ENCODE measurements around the gene GRM4.

GRM4 gene

DNA sequence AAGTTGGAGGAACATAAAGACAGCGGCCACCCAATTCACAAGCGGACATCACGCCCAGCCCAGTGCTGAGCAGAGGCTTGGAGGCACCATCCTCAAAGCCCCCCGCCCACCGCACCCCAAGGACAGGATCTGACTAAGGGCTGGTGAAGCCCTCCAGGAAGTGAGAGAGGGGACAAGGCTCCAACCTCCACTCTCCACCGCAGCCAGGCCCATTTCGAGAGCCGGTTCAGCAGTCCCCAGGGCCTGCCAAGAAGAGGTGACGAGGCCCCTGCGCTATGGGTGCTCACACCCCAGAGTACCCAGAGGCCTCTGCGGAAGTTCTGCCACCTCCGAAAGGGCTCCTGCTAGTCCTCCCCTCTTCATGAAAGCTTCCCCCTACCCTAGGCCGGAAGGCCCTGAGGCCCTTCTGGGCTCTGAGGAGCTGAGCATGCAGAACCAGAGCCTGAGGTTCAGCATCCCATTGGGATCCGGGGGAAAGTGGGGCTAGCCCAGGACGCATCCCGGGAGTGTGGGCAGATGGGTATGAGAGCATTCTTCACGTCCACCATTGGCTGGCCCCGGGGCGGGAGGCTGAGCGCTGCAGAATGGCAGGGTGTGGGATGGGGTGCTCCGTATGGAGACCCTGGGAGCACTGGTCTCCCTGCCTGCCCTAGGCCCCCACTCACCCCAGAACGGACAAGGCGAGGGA, 2.5 kb downstream of the GRM4 start:
- DNase-seq, result no peak

DNA sequence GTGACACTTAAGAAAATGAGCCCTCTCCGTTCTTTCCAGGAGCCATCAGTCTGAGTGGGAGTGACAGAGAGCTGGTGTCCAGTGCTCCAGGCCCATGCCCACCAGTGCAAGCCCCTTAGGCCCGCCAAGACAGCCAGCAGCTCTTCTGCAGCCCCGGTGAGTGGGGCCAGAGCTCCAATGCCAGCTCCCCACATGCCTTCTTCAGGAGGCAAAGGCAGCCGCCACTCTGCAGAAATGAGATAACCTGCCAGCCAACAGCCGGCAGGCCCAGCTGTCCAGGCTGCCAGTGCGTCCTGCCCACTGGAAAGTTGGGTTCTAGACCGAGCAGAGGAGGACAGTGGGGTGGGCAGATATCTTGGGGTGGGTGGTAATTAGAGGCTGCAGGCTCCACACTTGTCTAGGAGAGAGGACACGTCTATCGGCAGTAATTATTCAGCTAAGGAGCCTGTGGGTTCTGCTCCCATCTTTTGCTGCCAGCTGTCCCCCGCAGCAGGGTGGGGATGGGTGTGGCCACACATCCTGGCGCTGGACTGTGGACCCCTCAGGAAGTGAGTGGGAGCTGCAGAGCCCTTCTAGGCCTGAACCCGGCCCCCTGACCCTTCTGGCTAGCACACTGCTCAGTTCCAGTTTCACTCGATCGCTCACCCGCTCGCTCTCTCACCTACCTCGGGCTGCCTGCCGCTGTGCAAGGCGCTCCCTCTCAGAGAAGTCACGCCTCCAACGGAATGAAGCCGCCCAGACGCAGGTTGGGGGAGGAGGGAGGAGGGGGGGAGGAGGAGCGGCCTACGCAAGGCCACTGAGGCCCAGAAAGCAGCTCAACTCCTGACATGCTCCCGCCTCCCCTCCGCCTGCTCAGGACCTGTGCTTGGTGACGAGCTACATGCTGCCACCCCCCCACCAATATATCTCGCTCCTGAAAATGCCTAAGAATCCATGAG, 3.6 kb downstream of the GRM4 start:
- DNase-seq, result peak in 6 of 58 donors; percentile 9 to 62 (median 18)

DNA sequence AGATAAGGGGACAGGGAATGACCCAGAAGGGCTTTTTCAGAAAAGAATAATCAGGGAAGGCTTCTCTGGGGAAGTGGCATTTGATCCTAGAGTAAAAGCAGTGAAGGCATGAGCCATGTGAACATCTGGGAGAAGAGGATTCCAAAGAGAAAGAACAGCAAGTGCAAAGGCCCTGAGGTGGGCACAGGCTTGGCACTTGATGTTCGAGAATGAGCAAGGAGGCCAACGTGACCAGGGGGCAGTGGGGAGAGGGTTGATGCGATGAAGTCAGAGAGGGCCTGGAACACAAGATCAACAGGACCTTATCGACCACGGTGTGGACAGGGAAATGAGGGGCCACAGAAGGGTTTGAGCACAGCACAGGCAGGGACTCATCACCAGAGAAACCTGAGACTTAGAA, 5.8 kb downstream of the GRM4 start:
- no peak for DNase-seq

DNA sequence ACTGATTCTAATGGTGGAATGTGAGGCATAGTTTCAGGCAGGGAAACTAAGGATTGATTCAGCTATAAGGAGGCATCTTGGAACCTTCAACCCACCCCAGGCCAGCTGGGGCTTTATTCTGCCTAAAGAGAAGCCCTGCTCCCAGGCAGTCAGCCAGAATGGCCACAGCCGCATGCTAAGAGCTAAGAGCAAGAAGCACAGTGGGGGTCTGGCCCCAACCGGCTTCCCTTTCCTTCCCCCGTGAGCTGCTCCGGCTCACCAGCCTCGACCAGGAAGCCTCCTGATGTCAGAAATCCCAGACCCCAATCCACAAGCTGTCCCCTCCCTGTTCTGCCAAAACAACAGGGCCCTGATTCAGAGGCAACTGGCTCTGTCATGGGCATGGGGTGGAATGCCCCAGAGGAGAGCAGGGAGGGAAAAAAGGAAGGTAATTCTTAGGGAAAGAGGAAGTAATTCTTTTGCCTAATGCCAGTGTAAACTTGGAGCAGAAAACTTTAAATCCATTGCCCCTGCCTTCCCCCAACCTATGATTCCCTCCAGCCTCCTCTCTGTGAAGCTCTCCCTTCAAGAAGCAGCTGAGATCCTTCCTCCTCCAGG, 6.9 kb downstream of the GRM4 start:
- no peak for DNase-seq

DNA sequence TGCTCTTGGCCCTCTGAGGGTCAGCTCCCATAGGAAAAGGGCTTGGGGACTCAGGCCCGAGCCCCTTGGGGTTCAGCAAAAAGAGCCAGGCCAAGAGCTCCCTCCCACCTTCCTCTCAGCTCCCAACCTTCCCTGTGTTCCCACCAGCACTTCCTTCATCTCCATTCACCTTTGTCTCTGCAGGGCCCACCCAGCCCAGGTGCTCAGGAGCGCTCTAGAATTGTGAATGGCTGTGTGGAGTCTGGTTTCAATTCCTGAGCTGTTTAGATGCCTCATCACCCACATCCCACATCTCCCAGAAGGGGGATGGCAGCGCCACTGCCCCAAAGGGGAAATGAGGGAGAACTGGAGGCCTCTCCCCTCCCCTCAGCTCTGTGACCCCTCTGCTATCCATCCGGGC, 7.7 kb downstream of the GRM4 start:
- no peak for DNase-seq

DNA sequence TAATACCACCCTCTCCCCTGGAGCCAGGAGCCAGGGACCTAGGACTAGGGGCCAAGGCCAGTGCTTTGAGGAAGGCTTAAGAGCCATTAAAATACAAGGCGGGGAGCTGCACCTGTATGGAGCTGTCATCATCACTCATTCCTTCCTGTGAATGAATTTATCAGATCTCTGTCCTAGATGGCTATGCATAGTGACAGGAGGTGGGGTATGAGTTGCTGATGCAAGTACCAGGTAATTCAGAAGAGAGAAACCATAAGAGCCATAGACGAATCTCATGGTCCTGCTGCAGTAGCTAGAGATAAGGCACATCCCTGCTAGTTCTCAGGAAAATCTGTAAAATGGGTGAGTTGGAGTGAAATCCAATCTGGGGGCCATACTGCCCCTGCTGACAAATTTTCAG, 10.3 kb downstream of the GRM4 start:
- DNase-seq, result no peak

DNA sequence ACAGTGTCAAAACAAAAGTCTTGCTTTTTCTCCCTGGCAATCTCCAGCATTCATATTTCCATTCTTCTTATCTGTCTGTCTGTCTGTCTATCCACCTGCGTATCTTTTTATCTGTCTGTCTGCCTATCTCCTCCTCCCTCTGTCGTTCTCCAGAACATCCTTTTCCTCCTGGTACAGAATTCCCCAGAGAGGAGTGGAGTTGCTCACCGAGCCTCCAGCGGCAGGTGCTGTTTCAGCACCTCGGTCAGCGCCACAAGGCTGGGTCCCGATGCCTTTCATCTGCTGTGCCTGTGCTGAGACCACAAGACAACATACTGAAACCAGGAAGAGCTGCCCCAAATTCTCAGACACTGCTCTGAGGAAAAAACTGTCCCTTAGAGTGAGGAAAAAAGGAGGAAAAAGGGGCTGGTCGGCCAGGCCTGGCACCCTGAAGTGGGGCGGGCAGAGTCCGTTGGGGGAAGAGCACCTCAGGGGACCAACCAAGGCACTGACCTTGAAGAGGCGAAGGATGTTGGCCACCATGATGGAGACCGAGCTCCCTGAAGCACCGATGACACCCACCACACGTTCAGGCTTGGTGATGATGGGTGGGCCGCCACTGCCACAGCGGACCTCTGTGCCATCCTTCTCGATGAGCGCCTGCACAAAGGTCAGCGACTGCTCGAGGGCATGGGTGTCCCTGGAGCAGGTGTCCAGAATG, 13.3 kb downstream of the GRM4 start:
- peak in 3 of 58 donors; percentile 3 to 19 (median 7) for DNase-seq

DNA sequence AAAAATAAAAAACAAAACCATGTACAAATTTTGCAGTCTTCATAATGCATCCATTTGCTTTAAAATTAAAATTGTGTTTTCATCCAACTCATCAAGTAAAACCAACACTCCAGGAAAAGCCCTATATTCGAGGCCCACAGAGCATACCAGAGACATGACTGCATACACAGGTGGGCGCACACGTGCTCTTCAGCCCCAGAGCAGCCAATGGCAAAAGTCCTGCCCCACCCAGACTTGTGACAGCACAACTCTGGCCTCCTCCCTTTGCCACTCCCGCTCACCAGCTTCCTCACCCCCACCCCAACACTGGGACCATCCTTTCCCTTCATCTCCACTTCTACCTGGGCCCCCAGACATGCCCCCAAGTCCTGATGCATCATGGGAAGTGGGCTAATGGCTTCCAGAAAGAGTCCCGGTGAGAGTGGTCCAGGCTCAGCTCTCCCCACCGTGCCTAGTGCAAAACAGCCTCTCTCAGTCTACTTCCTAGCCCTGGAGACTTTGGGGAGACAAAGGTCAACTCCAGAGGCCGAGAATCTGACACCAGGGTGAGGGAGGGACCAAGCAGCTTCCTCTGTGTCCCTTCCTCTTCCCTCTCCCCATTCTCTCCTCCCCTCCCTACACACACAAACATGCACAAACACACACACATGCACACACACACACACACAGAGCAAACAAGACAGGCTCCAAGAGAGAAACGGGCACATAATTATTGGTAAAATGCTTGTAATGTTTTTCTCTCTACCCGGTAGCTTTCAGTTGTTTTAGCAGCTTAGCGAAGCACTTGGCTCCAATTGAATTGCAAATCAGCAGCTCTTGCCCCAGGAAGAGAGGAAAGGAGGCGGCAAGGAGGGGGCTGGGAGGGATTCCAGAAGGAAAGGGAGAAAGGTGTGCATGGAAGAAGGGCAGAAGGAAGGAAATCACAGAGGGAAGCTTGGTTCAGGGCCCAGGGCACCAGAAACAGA, 14.3 kb downstream of the GRM4 start:
- DNase-seq, result peak in 2 of 58 donors; percentile 6 to 35

DNA sequence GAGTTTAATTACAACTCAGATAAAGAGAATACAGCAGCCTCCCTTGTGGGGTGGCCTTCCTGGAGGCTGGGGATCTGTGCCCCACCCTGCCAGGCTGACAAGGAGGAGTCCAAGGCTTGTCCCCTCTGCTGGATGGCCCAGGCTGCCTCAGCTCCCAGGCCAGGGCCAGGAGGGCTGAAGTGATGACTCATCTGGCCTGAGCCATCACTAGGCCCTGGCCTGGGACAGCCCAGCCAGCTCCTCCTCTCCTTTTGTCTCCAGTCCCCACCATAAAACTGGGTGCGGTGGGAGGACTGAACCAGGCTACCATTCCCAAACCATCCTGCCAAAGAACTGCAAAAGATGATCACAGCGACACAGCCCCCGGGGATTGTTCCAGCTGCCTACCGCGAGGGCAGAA, 15.0 kb downstream of the GRM4 start:
- DNase-seq, result no peak

DNA sequence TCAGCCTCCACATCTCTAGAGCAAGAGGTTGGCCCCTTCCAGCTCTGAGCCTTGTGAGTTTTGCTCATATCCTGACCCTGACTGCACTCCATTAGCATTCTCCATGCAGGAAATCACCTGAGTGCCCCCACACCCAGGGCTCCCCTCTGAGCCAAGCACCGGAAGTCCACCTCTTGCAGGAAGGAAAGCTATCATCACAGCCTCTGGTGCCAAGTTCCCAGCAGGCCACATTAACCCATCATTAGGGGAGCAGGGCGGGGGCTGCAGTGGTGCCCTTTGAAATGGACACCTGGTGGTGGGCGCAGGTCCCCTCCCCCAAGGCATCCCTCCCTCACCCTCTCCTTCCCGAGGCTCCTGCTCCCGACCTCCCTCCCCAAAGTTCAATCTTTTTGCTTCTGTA, 16.1 kb downstream of the GRM4 start:
- DNase-seq, result no peak

DNA sequence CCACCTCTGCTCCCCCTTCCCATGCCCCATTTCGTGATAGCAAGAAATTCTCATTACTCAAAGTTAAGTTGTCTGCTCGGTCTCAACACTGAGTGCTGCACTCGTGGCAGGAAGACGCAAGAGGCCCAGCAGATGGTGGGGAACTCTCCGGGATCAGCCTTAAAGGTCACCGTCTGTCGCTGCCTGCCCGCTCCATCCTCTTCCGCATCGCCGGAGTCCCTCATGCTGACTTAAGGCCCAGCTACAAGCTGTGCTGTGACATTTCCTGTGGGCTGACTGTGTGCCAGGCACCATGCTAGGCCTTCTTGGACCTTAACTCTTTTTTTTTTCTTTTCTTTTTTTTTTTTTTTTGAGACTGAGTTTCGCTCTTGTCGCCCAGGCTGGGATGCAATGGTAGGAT, 17.8 kb downstream of the GRM4 start:
- DNase-seq, result no peak

DNA sequence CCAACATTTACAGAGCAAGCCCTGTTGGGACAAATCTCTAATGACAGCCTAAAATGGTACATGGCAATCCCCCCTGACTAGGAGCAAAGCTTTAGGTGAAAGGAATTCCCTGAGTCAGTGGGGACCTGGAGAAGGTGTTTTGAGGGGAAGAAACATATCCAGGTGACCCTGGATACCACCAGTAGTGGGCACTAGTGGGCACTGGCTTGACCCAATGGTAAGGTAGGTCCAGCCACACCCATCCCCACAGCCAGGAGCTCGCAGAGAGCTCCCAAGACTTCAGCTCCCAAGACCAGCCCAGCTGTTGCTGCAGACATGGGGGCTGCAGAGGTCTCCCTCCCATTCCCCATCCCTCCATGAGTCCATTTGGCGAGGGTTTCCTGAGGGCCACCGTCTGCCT, 19.5 kb downstream of the GRM4 start:
- no peak for DNase-seq

DNA sequence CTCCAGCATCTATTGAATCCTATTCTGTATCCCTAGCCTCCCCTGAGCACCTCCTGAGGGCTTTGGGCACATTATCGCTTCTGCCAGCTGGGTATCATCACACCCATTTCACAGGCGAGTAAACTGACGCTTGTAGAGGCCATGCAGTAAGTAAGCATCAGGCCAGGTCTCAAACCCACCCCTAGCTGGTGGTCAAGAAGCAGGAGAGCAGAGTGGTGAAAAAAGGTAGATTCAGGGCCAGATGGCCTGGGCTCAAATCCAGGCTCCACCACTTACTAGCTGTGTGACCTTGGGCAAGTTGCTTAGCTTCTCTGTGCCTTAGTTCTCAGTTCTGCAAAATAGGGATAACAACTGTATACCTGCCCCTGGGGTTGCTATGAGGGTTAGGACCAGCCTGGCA, 19.9 kb downstream of the GRM4 start:
- DNase-seq, result no peak

DNA sequence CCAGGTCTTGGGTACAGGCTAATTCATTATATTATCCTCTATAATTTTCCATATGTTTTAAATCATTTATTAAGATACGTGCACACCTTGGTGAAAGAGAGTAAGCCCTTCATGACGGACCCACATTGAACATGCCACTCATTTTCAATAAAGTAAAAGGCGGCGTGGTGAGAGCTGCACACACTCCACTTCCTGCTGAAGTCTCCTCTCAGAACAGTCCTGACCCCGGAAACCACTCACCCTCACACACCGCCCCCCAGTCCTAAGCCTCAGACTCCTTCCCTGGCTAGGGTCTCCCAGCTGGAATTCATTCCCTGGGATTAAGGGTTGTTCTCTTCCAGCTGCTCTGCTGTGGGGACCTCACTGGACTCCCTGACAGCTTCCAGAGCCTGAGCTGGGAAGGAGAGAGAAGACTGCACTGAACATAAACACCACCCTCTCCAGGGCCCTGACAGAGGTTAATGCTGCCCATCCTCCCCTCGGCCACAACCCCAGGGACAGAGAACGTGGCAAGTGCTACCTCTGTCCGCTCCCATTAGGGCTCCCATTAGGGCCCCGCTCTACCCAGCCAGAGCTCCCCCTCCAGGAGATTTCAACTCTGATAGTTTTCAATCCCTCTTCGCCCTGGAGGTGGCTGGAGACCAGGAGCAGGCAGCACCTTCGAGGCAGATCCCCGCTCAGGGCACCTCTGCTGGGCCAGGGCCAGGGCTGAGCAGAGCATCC, 24.8 kb downstream of the GRM4 start:
- no peak for DNase-seq

DNA sequence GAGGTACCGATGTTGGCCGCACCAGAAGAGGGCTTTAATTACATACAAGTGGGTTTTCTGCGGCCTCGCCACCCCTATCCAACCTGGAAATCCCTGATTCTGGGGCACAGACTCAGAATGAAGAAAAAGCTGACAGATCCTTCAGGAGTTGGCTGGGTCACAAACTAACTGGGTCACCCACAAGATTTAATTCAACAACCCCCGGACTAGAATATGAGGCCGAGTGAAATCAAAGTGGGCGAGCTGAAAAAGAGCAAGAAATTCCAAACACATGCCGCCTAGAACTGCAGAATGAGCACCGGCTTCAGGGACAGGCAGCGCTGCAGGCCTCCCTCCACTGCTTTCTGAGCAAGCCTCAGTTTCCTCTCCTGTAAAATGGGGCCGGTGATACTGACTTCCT, 30.0 kb downstream of the GRM4 start:
- DNase-seq, result peak in 5 of 58 donors; percentile 3 to 35 (median 26)

DNA sequence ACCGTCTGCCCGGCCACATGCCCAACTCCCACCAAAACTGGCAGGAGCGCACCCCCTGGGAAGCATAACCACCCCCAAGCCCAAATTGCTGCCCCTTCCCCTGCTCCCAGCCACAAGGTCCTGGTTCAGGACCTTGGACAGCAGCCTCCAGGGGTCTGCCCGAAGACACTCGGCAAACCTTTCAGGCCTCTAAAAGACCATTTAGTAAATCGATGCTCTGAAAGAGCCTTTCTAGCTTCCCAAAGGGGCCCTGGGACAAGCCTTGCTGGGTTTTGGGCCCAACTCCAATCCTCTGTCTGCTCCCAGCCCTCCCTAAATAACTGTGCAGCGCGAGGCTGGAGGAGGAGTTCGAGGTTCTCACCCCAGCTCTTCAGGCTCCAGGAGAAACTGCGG, 30.5 kb downstream of the GRM4 start:
- peak in 1 of 58 donors; percentile 15 for DNase-seq

DNA sequence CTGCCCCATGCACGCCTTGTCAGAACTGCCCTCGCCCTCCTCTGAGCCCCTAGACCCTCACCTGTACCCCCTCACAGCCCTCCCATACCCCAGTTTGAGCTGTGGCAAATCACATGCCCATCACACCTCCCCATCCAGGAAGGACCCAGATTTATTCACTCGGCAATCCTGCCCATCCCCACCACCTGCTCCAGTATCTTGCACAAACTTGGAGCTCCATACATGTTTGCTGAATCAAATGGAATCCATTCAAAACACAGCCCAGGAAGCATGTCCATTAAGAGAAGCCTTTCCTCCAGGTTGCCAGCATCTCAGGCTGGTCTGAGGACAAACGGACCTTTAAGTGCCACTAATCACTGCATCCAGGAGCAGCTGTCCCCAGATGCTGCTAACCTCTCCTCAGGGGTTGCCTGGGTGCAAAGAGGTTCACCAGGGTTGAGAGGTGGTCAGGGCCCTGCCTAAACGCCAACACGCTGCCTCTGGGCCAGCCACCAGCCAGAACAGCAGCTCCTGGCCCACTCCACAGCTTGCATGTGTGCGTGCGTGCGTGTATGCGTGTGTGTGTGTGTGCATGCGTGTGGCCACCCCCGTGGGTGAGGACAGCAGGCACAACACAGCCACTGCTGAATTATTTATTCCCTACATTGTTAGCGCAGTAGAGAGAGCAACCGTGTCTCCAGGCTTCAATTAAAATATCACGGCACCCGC, 31.0 kb downstream of the GRM4 start:
- DNase-seq, result peak in 4 of 58 donors; percentile 7 to 17 (median 16)

DNA sequence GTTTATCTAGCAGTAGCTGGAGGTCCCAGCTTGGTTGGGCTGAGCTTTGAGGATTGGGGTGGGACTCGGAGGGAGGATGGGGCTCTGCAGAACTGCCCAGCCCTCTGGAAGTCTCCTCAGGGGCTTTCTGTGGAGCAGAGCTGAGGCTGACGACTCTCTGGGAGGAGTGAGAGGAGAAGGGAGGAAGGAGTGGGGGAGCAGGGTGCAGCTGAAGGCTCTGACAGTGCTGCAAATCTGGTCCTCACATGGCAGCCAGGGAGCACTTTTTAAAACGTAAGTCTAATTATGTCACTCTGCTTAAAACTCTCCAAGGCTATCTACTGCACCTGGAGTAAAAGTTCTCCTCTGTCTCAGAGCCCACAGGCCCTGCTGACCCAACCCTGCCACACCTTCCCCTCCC, 32.4 kb downstream of the GRM4 start:
- no peak for DNase-seq

DNA sequence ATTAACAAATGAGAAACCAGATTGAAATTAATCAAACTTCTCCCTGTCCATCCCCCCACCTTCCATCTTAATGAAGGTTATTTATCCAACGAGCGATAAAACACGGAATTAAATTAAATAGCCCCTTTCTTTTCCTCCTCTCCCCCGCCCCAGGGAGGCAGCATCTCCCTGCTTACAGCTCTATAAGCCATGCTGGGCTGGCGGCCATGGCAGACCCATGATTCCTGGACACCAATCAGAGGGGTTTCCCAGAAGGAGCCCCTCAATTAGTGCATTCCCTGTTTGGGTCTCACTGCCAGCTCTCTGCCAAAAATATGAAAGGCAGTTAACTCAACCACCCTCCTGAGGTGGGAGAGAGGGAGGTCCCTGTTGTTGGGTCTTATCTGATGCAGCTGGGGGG, 33.8 kb downstream of the GRM4 start:
- no peak for DNase-seq

Data from anterior cingulate cortex (tissue), 58 donors.